SK-N-SH (cell line): ENCODE measurements around the gene KMO. TPM values are rescaled to one million over a fixed set of nuclear protein-coding genes. Genes with fewer than 3 reads are reported as not detected.

Source experiments
- CTCF ChIA-PET: fragments of 300-600, 350-600 bp; formaldehyde crosslinking; extraction: SDS; loops from one replicate; lab custom pipeline; 2021; lab: Yijun Ruan, JAX
- POLR2A ChIA-PET: fragments of 350-600 bp; sonication (Branson Sonifier 250); formaldehyde crosslinking; extraction: SDS; loops from one replicate; lab custom pipeline; 2020; ENCODE audit warnings: antibody characterized with exemption, inconsistent platforms; lab: Yijun Ruan, JAX
- DNase-seq: peaks from one replicate; pipeline ENCODE4 v3.0.0; 2012
- H2AFZ ChIP-seq: fragments of 200-600 bp; sonication (generic); 2 replicates; pipeline ENCODE4 v1.8.1; 2016; ENCODE audit warnings: antibody characterized with exemption, mild to moderate bottlenecking, low read depth
- H3F3A ChIP-seq: fragments of 200-600 bp; sonication (generic); replicated peaks from 2 replicates; pipeline ENCODE3; 2016; ENCODE audit warnings: antibody characterized with exemption, mild to moderate bottlenecking; ENCODE audit not compliant: insufficient read depth
- H3K27ac ChIP-seq, 2 experiments: fragments of 200-500 bp in 1 of 2; fragments of 200-600 bp in 1 of 2; sonication (Bioruptor generic) in 1 of 2; sonication (generic), shearing (Covaris generic) in 1 of 2; 2 replicates each; pipeline versions ENCODE4 v1.5.1 to v1.6.1; 2014 to 2016; ENCODE audit warnings: low read depth in 2 of 2, inconsistent platforms in 1 of 2, low read length in 1 of 2, mild to moderate bottlenecking in 1 of 2, mixed read lengths in 1 of 2
- H3K27me3 ChIP-seq: fragments of 200-600 bp; sonication (generic), shearing (Covaris generic); 2 replicates; pipeline ENCODE4 v1.6.1; 2016; ENCODE audit warnings: mixed run types; ENCODE audit not compliant: insufficient read depth
- H3K36me3 ChIP-seq, 2 experiments: fragments of 200-500 bp in 1 of 2; fragments of 200-600 bp in 1 of 2; sonication (Bioruptor generic) in 1 of 2; sonication (generic) in 1 of 2; replicated peaks in 1 of 2; 2 replicates each; pipeline versions ENCODE3 to v1.5.1; 2014 to 2016; ENCODE audit warnings: low read length in 1 of 2, mild to moderate bottlenecking in 1 of 2; ENCODE audit not compliant: insufficient read depth in 2 of 2, control insufficient read depth in 1 of 2
- H3K4me1 ChIP-seq, 2 experiments: fragments of 200-500 bp in 1 of 2; fragments of 200-600 bp in 1 of 2; sonication (Bioruptor generic) in 1 of 2; sonication (generic), shearing (Covaris generic) in 1 of 2; 2 replicates each; pipeline versions ENCODE4 v1.5.1 to v1.6.1; 2014 to 2016; ENCODE audit warnings: low read depth in 1 of 2, low read length in 1 of 2, mixed run types in 1 of 2; ENCODE audit not compliant: insufficient read depth in 2 of 2, control insufficient read depth in 1 of 2
- H3K4me2 ChIP-seq: fragments of 200-600 bp; sonication (generic), shearing (Covaris generic); 2 replicates; pipeline ENCODE4 v1.6.1; 2017; ENCODE audit warnings: mixed run types
- H3K4me3 ChIP-seq, 2 experiments: fragments of 200-500 bp in 1 of 2; fragments of 200-600 bp in 1 of 2; sonication (Bioruptor generic) in 1 of 2; sonication (generic), shearing (Covaris generic) in 1 of 2; 2 replicates each; pipeline versions ENCODE4 v1.5.1 to v1.8.1; 2014 to 2016; ENCODE audit warnings: low read depth in 2 of 2, inconsistent platforms in 1 of 2, low read length in 1 of 2, mild to moderate bottlenecking in 1 of 2, mixed read lengths in 1 of 2, moderate library complexity in 1 of 2
- H3K79me2 ChIP-seq: fragments of 200-600 bp; sonication (generic); 2 replicates; pipeline ENCODE4 v1.8.1; 2017; ENCODE audit warnings: mild to moderate bottlenecking; ENCODE audit not compliant: insufficient read depth
- H3K9ac ChIP-seq: fragments of 200-600 bp; sonication (generic); 2 replicates; pipeline ENCODE4 v1.6.1; 2017; ENCODE audit warnings: mixed run types
- H3K9me2 ChIP-seq: fragments of 200-600 bp; sonication (generic); 2 replicates; pipeline ENCODE4 v1.6.1; 2017; ENCODE audit warnings: mixed run types
- H3K9me3 ChIP-seq: fragments of 200-600 bp; sonication (generic); 2 replicates; pipeline ENCODE4 v1.6.1; 2017; ENCODE audit warnings: mixed run types, mild to moderate bottlenecking, moderate library complexity
- H4K20me1 ChIP-seq: fragments of 200-600 bp; sonication (generic); 2 replicates; pipeline ENCODE4 v1.6.1; 2017; ENCODE audit warnings: mild to moderate bottlenecking, mixed run types; ENCODE audit not compliant: insufficient read depth
- CTCF ChIP-seq: fragments of 200-600 bp; sonication (generic); IDR thresholded peaks from 2 replicates; pipeline ENCODE4 v1.6.1; 2017; ENCODE audit warnings: antibody characterized with exemption, mild to moderate bottlenecking, moderate library complexity
- ELF1 ChIP-seq: IDR thresholded peaks from 2 replicates; pipeline ENCODE4 v1.4.0; 2012
- EZH2phosphoT487 ChIP-seq: fragments of 200-600 bp; sonication (generic); IDR thresholded peaks from 2 replicates; pipeline ENCODE4 v1.6.1; 2017; ENCODE audit warnings: low read depth, mixed run types, mild to moderate bottlenecking, antibody characterized with exemption, moderate library complexity, borderline replicate concordance
- FOSL2 ChIP-seq: IDR thresholded peaks from 2 replicates; pipeline ENCODE4 v1.4.0; 2012; ENCODE audit warnings: low read depth, mild to moderate bottlenecking, moderate library complexity, borderline replicate concordance
- FOXJ3 ChIP-seq: sonication (generic); formaldehyde crosslinking; IDR thresholded peaks from 2 replicates; pipeline ENCODE4 v1.5.1; 2020; ENCODE audit warnings: mild to moderate bottlenecking, missing genetic modification reagents
- GABPA ChIP-seq: IDR thresholded peaks from 2 replicates; pipeline ENCODE4 v1.4.0; 2012; ENCODE audit warnings: low read depth, mild to moderate bottlenecking
- IRF3 ChIP-seq: fragments of 150-350 bp; IDR thresholded peaks from 2 replicates; pipeline ENCODE4 v1.6.1; 2016; ENCODE audit warnings: mild to moderate bottlenecking, low read depth, low read length
- MAX ChIP-seq: IDR thresholded peaks from 2 replicates; pipeline ENCODE4 v1.4.0; 2012; ENCODE audit warnings: low read depth
- MXI1 ChIP-seq: IDR thresholded peaks from 2 replicates; pipeline ENCODE4 v1.6.1; 2012; ENCODE audit warnings: mild to moderate bottlenecking, low read depth, low read length, improper control_type of control experiment
- NFIC ChIP-seq: IDR thresholded peaks from 2 replicates; pipeline ENCODE4 v1.4.0; 2012; ENCODE audit warnings: borderline replicate concordance
- NRF1 ChIP-seq: IDR thresholded peaks from 2 replicates; pipeline ENCODE4 v1.6.1; 2012; ENCODE audit warnings: low read depth, mild to moderate bottlenecking, low read length
- PBX3 ChIP-seq: IDR thresholded peaks from 2 replicates; pipeline ENCODE4; 2012
- RCOR1 ChIP-seq: fragments of 150-350 bp; IDR thresholded peaks from 2 replicates; pipeline ENCODE4 v1.6.1; 2017; ENCODE audit warnings: antibody characterized with exemption, low read length
- REST ChIP-seq: IDR thresholded peaks from 2 replicates; pipeline ENCODE4 v1.6.1; 2012; ENCODE audit warnings: mild to moderate bottlenecking, low read depth, low read length, moderate library complexity
- TAF1 ChIP-seq: IDR thresholded peaks from 2 replicates; pipeline ENCODE4 v1.6.1; 2012; ENCODE audit warnings: low read depth, mild to moderate bottlenecking, low read length, moderate library complexity, borderline replicate concordance
- TCF12 ChIP-seq: IDR thresholded peaks from 2 replicates; pipeline ENCODE4 v1.4.0; 2012
- USF2 ChIP-seq: fragments of 150-350 bp; IDR thresholded peaks from 2 replicates; pipeline ENCODE4 v1.6.1; 2017; ENCODE audit warnings: antibody characterized with exemption, low read length, low read depth, borderline replicate concordance
- YY1 ChIP-seq: IDR thresholded peaks from 2 replicates; pipeline ENCODE4 v1.4.0; 2012; ENCODE audit warnings: low read depth, mild to moderate bottlenecking
- polyA plus RNA-seq, 3 experiments: library from polyadenylated mRNA; depleted of rRNA; stranded (reverse); fragments of >200 nt; gene quantifications; 2 replicates each; pipeline ENCODE4 v1.2.3, GENCODE V29; 2012

The KMO gene
- polyA plus RNA-seq, 1 of the 3 experiments (the other 2 are of a cell fraction) = not detected

GRCh38 chr1:241630005-241630404, 97.8 kb downstream of the KMO start:
- Histone ChIP-seq H3K9me2 (no peaks in the 10 kb centered on the region; the same call in 1 of the 2 replicates), H2AFZ (no peak overlapping the region), H4K20me1 (no peaks in the 10 kb centered on the region), H3K9ac (no peak overlapping the region), H3K79me2 (no peaks in the 10 kb centered on the region), H3K27me3 (no peaks in the 10 kb centered on the region), H3K27ac (no peak overlapping the region), H3K4me1 (no peaks in the 10 kb centered on the region; a peak in 1 of 4 replicates), H3K36me3 (peaks cover 17 to 24% of the 10 kb centered on the region in 2 experiments), H3K4me3 (no peak overlapping the region), H3K9me3 (no peaks in the 10 kb centered on the region), H3F3A (peaks cover 12% of the 10 kb centered on the region), H3K4me2 (no peak overlapping the region)
- no peak for DNase-seq
- no peak for TF ChIP-seq ELF1
- TF ChIP-seq TAF1 = no peak
- TF ChIP-seq NRF1 = no peak
- TF ChIP-seq USF2 = no peak
- TF ChIP-seq CTCF = no peak
- no peak for TF ChIP-seq IRF3
- TF ChIP-seq TCF12 = no peak
- TF ChIP-seq REST = no peak
- TF ChIP-seq PBX3 = no peak
- no peak for TF ChIP-seq FOXJ3 (CRISPR knock-in tag)
- no peak for TF ChIP-seq NFIC
- no peak for TF ChIP-seq FOSL2
- no peak for TF ChIP-seq MAX
- no peak for TF ChIP-seq EZH2phosphoT487
- no peak for TF ChIP-seq RCOR1
- no peak for TF ChIP-seq GABPA
- no peak for TF ChIP-seq MXI1
- TF ChIP-seq YY1 = no peak
- POLR2A ChIA-PET = no interaction called here
- CTCF ChIA-PET = interaction anchor here (0.9 to 2.1 kb wide), 6 partner anchors 9 to 355 kb away, joined by 3 to 23 read pairs (median 3); partner anchors contain the start of genes CHML and OPN3
